ENCODE measurements around the gene ERGIC1. TPM values are rescaled to one million over a fixed set of nuclear protein-coding genes. Genes with fewer than 3 reads are reported as not detected.

ERGIC1 gene
- total RNA-seq, 4 donors from 2014 or later: 50.9 to 83.0 (median 65.5) TPM

DNA sequence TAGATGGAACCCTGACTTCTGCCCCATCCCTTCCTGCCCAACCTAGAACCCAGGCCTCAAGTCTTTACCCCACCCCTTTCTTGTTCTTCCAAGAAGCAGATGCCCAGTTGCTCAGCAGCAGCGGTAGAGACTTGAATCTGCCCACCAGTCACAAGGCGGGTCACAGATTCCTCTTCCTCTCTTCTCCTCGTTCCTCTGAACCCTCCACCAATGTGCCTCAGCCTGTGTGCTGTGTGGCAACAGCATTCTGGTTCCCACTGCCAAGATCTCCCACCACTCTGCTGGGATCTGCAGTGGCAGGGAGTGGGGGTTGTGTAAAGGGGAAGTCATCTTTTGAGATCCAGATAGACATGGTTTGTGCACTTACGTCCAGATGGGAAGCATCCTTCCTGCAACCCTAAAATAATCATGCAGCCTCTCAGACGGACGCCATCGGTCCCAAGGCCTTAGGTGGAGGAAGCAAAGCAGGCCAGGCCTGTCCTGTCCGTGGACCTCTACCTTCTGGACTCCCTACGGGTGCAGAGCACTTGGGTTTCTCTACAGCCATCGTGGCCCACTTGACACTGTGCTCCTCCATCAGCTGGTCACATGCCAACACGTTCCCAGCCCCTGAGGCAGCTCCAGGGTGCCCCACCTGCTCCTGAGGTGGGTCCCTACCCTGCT is 117.5 kb downstream of the ERGIC1 start:
- intact Hi-C loops (cut with DNase I): no loop called here
- H3K4me3 ChIP-seq: no peak overlapping the region
- H3K4me1 ChIP-seq: peaks cover 0 to 11% (median 0%) of the 10 kb centered on the region in 3 donors
- WGBS, 2 donors: 82% methylated on average over 9 to 11 of the region's 11 CpGs
- TF ChIP-seq, protein P1, sequence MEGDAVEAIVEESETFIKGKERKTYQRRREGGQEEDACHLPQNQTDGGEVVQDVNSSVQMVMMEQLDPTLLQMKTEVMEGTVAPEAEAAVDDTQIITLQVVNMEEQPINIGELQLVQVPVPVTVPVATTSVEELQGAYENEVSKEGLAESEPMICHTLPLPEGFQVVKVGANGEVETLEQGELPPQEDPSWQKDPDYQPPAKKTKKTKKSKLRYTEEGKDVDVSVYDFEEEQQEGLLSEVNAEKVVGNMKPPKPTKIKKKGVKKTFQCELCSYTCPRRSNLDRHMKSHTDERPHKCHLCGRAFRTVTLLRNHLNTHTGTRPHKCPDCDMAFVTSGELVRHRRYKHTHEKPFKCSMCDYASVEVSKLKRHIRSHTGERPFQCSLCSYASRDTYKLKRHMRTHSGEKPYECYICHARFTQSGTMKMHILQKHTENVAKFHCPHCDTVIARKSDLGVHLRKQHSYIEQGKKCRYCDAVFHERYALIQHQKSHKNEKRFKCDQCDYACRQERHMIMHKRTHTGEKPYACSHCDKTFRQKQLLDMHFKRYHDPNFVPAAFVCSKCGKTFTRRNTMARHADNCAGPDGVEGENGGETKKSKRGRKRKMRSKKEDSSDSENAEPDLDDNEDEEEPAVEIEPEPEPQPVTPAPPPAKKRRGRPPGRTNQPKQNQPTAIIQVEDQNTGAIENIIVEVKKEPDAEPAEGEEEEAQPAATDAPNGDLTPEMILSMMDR (IDR thresholded peaks at IDR 0.05): no peak
- TF ChIP-seq POLR2A (IDR thresholded peaks at IDR 0.05): no peak
- H3K27me3 ChIP-seq: no peaks in the 10 kb centered on the region
- H3K27ac ChIP-seq: peak overlapping the region in 1 of 4 donors; percentile 37
- DNase-seq: no peak
- H3K36me3 ChIP-seq: peaks cover under 1 to 52% (median 8%) of the 10 kb centered on the region in 3 donors
- H3K9me3 ChIP-seq: no peaks in the 10 kb centered on the region

DNA sequence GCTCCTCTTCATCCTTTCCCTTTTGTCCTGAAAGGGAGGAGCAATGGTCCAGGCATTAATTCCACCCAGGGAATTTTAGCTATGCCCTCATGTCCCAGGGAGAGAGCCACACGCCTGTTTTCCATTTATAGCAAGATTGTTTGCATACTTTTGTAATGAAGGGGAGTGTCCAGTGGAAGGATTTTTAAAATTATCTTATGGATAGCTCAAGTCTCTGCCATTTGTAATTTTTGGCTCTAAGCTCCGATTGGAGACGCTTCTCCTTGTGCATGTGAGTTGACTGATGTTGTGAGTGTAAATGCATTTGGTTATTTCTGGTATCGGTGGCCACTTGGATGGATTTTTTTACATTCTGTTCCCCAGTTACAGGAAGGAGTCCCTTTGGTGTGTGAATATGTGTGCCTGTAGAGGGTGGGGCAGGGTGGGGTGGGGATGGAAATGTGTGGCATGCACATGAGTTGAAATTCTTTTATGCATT is 118.0 kb downstream of the ERGIC1 start:
- 72 to 73% methylated on average over 4 of the region's 4 CpGs for WGBS, 2 donors
- Histone ChIP-seq H3K27ac (peak overlapping the region in 1 of 4 donors; percentile 37), H3K36me3 (peaks cover 0 to 48% (median 7%) of the 10 kb centered on the region in 3 donors), H3K9me3 (no peaks in the 10 kb centered on the region), H3K27me3 (no peaks in the 10 kb centered on the region), H3K4me3 (no peak overlapping the region), H3K4me1 (peaks cover 0 to 11% (median 0%) of the 10 kb centered on the region in 3 donors)
- DNase-seq: no peak
- TF ChIP-seq, protein P1 (IDR thresholded peaks at IDR 0.05): no peak
- no peak for TF ChIP-seq POLR2A (IDR thresholded peaks at IDR 0.05)
- intact Hi-C loops (cut with DNase I): no loop called here

DNA sequence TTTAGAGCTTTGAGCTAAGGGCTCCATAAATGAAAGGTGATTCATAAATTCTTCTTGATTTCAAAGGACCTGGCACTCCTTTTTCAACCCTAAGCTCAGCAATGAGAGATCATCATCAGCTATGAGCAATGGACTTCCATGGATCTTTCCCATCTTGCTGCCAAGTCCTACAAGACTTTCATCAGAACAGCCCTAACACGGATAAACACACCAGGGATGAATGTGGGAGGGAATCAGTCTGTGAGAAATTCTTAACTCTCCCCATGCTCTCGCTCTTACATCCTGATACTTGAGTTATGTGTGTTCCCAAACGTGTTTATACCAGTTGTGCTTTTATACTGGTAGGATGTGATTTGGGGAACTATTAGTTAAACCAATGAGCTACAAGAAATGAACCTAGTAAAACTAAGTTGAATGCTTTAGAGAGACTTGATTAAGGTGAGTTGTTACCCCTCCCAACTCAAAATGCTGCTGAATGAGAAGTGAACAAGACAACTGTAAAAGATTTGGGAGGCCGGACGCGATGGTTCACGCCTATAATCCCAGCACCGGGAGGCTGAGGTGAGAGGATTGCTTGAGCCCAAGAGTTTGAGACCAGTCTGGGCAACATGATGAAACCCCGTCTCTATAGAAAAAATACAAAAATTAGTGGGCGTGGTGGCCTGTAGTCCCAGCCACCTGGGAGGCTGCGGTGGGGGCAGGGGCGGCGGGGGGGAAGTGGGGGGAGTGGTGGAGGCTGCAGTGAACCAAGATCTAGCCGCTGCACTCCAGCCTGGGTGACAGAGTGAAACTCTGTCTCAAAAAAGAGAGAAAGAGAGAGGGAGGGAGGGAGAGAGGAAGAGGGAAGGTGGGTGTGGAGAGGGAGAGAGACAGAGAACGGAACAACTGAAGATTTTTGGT is 120.0 kb downstream of the ERGIC1 start:
- no peak overlapping the region for H3K4me3 ChIP-seq
- H3K27ac ChIP-seq: peak overlapping the region in 2 of 4 donors; percentile 18 to 51
- no peak for TF ChIP-seq POLR2A (IDR thresholded peaks at IDR 0.05)
- TF ChIP-seq, protein P1 (IDR thresholded peaks at IDR 0.05): no peak
- H3K4me1 ChIP-seq: peaks cover 0 to 20% (median 5%) of the 10 kb centered on the region in 3 donors
- no peak for DNase-seq
- 46 to 51% methylated on average over 14 to 15 of the region's 15 CpGs for WGBS, 2 donors
- H3K9me3 ChIP-seq: no peaks in the 10 kb centered on the region
- no peaks in the 10 kb centered on the region for H3K27me3 ChIP-seq
- intact Hi-C loops (cut with DNase I): no loop called here
- peaks cover 0 to 28% (median 7%) of the 10 kb centered on the region in 3 donors for H3K36me3 ChIP-seq

DNA sequence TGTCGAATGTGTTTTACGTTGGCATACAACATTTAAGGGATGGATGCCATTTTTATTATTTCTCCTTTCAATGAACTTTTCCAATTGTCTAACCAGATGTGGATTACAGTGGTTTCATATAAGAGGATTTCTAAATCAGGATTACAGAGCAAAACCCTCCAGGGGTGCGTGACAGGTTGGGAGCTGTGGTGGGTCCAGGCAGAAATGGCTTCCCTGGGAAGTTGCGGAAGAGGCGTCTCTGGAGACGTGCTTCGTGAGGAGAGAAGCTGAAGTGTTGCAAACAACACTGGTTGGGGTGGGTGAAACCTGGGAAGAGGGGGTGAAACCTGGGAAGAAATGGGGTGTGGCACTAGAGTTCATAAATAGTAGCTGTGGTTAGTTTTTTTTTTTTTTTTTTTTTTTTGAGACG is 120.7 kb downstream of the ERGIC1 start:
- peak overlapping the region in 1 of 4 donors; percentile 51 for H3K27ac ChIP-seq
- DNase-seq: no peak
- TF ChIP-seq, protein P1 (IDR thresholded peaks at IDR 0.05): no peak
- TF ChIP-seq POLR2A (IDR thresholded peaks at IDR 0.05): no peak
- H3K4me1 ChIP-seq: peaks cover 0 to 22% (median 8%) of the 10 kb centered on the region in 3 donors
- intact Hi-C loops (cut with DNase I): no loop called here
- no peak overlapping the region for H3K4me3 ChIP-seq
- no peaks in the 10 kb centered on the region for H3K27me3 ChIP-seq
- peaks cover 0 to 23% (median 7%) of the 10 kb centered on the region in 3 donors for H3K36me3 ChIP-seq
- no peaks in the 10 kb centered on the region for H3K9me3 ChIP-seq
- 75 to 86% methylated on average over 8 of the region's 8 CpGs for WGBS, 2 donors

Data from esophagus squamous epithelium (tissue), 5 donors.